Measurements from ENCODE around the gene PROM1.

The PROM1 gene

DNA sequence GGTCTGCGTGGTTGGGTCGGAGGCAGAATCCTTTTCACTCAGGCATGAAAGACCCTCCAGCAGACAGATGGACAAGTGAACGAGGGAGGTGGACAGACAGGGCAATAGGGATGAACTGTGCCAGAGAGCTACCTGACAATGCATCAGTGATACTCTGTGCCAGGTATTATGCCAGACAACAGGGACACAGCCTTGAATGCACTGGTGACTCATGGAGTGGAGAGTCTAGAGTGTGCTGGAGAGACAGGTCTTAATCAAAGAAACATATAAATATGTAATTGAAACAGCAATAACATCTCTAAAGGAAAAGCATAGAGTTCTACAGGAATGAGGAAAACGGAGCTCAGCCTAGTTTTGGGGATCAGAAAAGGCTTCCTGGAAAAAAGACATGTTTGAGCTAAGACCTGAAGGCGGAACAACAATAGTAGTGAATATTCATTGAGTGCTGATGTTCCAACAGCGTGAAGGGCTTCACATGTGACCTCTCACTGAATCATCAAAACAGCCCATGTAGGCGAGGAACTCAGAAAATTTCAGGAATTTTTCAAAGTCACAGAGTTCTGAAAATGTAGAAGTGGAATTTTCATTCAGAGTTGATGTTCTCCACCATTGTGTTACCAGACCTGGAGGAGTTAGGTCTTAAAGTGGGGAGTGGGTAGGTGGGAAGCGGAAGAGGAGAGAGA, 100.8 kb downstream of the PROM1 start:
- Histone ChIP-seq H3K27ac (ENCODE audit: insufficient read depth, low read length, poor library complexity, severe bottlenecking) (no peak overlapping the region), H3K9me3 (ENCODE audit: control insufficient read depth, low read length) (no peaks in the 10 kb centered on the region), H3K4me1 (ENCODE audit: control insufficient read depth, insufficient read depth, low read length, poor library complexity, severe bottlenecking) (no peaks in the 10 kb centered on the region)

DNA sequence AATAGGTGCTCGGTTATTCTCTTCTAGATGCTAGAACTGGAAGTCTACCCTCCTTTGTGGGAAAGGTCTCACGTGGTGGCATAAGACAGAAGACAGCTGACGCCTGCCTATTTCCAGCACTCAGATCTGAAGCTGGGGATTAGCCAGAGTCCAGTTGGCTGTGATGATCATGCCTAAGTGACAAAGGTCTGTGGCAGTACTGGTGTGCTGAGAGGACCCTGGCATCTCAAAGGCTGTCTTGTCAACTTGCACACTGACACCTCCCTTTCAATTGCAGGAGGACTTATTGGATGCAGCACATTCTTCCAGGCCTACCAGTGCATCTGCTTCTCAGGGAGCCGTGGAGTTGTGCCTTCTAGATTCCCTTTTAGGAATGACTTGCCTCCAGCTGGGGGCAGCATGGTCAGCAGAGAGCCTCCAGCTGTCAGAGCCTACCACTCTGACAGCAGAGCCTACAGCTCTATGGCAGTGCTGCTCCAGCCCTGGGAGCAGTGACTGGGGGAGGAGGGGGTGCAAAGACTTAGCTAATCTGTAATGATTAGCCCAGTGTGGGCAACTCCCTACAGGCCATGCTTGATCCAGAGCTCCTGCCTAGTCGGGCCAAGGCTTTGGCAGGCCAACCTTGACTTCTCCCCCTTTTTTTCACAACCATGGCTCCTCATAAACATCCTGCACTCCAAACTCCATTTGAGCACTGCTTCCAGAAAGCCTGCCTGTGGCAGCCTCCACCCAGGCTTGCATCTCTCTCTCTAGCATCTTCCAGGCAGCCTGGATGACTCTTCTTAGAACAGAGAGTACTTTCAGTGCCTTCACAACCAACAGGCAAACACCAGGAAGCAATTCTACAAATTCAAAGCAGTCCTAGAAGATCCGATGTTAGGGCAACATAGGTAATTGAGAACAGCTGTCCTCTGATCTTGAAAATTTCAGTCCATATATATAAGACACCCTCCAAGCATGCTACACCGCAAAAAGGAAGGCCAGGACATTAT, 107.1 kb downstream of the PROM1 start:
- H3K4me3 ChIP-seq (ENCODE audit: insufficient read depth, low read depth, low read length, poor library complexity, severe bottlenecking), result no peak overlapping the region
- H3K9me3 ChIP-seq (ENCODE audit: control insufficient read depth, low read length), result no peaks in the 10 kb centered on the region
- no peak overlapping the region for H3K27ac ChIP-seq (ENCODE audit: insufficient read depth, low read length, poor library complexity, severe bottlenecking)
- H3K4me1 ChIP-seq (ENCODE audit: control insufficient read depth, insufficient read depth, low read length, poor library complexity, severe bottlenecking), result no peaks in the 10 kb centered on the region
- no peaks in the 10 kb centered on the region for H3K27me3 ChIP-seq (replicated peaks; ENCODE audit: control insufficient read depth, insufficient read depth, low read length, poor library complexity, severe bottlenecking)
- no peak for DNase-seq
- no peaks in the 10 kb centered on the region for H3K36me3 ChIP-seq (ENCODE audit: control insufficient read depth, insufficient read depth, low read length)

More for the DNA sequence above, 100.8 kb downstream of the PROM1 start:
- Histone ChIP-seq H3K36me3 (ENCODE audit: control insufficient read depth, insufficient read depth, low read length) (no peaks in the 10 kb centered on the region), H3K4me3 (ENCODE audit: insufficient read depth, low read depth, low read length, poor library complexity, severe bottlenecking) (no peak overlapping the region), H3K27me3 (replicated peaks; ENCODE audit: control insufficient read depth, insufficient read depth, low read length, poor library complexity, severe bottlenecking) (no peaks in the 10 kb centered on the region)
- DNase-seq, result no peak

DNA sequence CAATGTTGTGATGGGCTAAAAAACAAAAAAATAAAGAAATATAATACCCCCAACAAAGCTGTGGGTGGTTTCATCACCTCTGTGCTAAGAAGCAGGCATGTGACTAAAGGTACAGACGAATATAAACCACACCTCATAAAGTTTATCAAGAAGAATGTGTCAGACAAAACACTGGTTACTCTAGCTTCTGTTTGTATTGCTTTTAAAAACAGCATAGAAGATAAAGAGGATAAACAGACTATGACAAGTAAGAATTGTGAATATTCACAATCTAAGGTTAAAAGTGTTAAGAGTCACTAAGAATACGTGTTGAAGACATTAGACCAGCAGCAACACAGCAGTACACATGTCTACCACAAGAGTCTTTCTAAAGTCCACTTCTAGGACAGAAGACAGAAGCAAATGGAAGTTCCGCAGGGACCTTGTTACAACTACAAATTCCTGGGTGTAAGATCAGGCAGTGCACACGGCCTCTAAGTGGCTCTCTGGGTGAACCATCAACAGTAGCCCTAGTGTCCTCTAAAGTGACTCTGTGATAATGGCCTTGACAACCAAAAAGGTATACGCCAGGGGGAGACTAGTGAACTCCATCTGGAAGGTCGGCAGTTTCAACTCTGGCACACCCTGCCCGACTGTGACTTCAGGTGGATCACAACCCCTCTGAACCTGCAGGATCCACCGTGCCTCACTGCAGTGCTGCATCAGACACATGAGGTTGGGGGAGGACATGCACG, 112.6 kb downstream of the PROM1 start:
- Histone ChIP-seq H3K27ac (ENCODE audit: insufficient read depth, low read length, poor library complexity, severe bottlenecking) (no peak overlapping the region), H3K4me3 (ENCODE audit: insufficient read depth, low read depth, low read length, poor library complexity, severe bottlenecking) (no peak overlapping the region), H3K4me1 (ENCODE audit: control insufficient read depth, insufficient read depth, low read length, poor library complexity, severe bottlenecking) (no peaks in the 10 kb centered on the region), H3K27me3 (replicated peaks; ENCODE audit: control insufficient read depth, insufficient read depth, low read length, poor library complexity, severe bottlenecking) (no peaks in the 10 kb centered on the region), H3K9me3 (ENCODE audit: control insufficient read depth, low read length) (no peaks in the 10 kb centered on the region), H3K36me3 (ENCODE audit: control insufficient read depth, insufficient read depth, low read length) (no peaks in the 10 kb centered on the region)
- DNase-seq, result no peak

DNA sequence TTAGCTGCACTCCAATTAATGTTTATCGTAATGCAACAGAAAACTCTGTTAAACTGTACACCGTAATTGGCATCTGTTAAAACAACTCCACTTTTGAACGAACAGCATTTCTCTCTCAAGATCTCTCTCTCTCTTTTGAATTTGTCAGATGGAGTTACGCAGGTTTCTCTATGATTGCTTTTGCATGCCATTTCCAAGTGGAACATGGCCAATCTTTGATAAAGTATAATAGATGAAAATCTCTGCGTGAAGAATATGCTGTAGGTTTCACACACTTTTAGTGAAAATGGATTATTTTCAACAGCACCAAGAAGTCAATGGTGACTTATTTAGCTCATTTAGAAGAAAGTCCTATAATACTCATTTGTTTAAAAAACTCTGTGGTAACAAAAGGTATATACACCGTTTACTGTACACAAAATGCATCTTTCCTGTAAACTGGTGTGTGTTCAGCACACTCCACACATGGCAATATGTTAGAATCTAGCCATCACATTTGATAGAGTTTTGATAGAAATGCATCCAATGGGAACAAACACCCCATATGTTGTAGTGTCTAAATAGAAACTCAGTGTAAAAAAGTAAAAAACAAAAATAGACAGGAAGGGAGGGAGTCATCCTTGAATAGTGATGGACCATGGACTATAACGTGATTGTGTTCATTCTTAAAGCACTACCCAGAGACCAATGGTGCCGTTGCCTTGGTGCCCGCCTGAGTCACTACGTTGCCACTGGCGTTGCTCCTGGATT, 115.1 kb downstream of the PROM1 start:
- Histone ChIP-seq H3K36me3 (ENCODE audit: control insufficient read depth, insufficient read depth, low read length) (no peaks in the 10 kb centered on the region), H3K27ac (ENCODE audit: insufficient read depth, low read length, poor library complexity, severe bottlenecking) (no peak overlapping the region), H3K4me3 (ENCODE audit: insufficient read depth, low read depth, low read length, poor library complexity, severe bottlenecking) (no peak overlapping the region), H3K4me1 (ENCODE audit: control insufficient read depth, insufficient read depth, low read length, poor library complexity, severe bottlenecking) (no peaks in the 10 kb centered on the region), H3K9me3 (ENCODE audit: control insufficient read depth, low read length) (no peaks in the 10 kb centered on the region), H3K27me3 (replicated peaks; ENCODE audit: control insufficient read depth, insufficient read depth, low read length, poor library complexity, severe bottlenecking) (no peaks in the 10 kb centered on the region)
- DNase-seq, result no peak

DNA sequence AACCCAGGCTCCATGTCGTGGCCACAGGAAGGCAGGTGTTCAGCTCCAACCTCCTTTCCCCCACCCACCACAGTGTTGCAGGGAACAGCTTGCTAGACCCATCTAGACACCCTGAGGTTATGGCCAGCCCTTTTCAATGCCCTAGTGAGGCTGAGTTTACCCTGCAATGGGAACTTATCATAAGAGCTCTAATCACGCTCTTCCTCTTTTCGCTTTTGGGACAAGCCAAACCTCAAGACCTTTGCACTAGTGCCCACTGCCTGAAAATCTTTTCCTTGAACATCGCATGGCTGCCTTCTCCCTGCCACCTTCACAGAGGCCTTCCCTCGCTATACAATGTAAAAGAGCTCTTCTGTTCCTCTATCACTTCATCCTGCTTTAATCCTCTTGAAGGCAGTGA, 118.5 kb downstream of the PROM1 start:
- peaks cover 3% of the 10 kb centered on the region for H3K27me3 ChIP-seq (replicated peaks; ENCODE audit: control insufficient read depth, insufficient read depth, low read length, poor library complexity, severe bottlenecking)
- DNase-seq, result no peak
- no peak overlapping the region for H3K27ac ChIP-seq (ENCODE audit: insufficient read depth, low read length, poor library complexity, severe bottlenecking)
- H3K36me3 ChIP-seq (ENCODE audit: control insufficient read depth, insufficient read depth, low read length), result no peaks in the 10 kb centered on the region
- H3K9me3 ChIP-seq (ENCODE audit: control insufficient read depth, low read length), result no peaks in the 10 kb centered on the region
- H3K4me1 ChIP-seq (ENCODE audit: control insufficient read depth, insufficient read depth, low read length, poor library complexity, severe bottlenecking), result no peaks in the 10 kb centered on the region
- no peak overlapping the region for H3K4me3 ChIP-seq (ENCODE audit: insufficient read depth, low read depth, low read length, poor library complexity, severe bottlenecking)

DNA sequence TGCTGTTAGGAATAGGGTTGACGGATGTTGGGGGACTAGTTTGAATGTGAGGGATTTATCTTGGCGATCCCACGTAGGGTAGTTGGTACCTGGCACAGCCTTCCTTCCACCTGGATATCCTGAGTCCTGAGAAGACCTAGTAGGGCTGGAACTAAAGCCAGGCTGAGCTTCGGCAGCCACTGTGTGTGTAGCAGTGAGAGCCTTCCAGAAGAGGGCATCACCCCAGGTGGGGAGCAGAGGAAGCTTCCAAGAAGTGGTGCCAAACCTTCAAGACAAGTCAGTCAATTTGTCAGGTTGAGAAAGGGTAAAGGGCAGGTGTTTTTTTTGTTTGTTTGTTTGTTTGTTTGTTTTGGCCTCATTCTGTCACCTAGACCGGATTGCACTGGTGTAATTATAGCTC, 119.7 kb downstream of the PROM1 start:
- H3K27ac ChIP-seq (ENCODE audit: insufficient read depth, low read length, poor library complexity, severe bottlenecking), result no peak overlapping the region
- peaks cover 3% of the 10 kb centered on the region for H3K27me3 ChIP-seq (replicated peaks; ENCODE audit: control insufficient read depth, insufficient read depth, low read length, poor library complexity, severe bottlenecking)
- no peak for DNase-seq
- H3K9me3 ChIP-seq (ENCODE audit: control insufficient read depth, low read length), result no peaks in the 10 kb centered on the region
- H3K4me1 ChIP-seq (ENCODE audit: control insufficient read depth, insufficient read depth, low read length, poor library complexity, severe bottlenecking), result no peaks in the 10 kb centered on the region
- H3K4me3 ChIP-seq (ENCODE audit: insufficient read depth, low read depth, low read length, poor library complexity, severe bottlenecking), result no peak overlapping the region
- no peaks in the 10 kb centered on the region for H3K36me3 ChIP-seq (ENCODE audit: control insufficient read depth, insufficient read depth, low read length)

DNA sequence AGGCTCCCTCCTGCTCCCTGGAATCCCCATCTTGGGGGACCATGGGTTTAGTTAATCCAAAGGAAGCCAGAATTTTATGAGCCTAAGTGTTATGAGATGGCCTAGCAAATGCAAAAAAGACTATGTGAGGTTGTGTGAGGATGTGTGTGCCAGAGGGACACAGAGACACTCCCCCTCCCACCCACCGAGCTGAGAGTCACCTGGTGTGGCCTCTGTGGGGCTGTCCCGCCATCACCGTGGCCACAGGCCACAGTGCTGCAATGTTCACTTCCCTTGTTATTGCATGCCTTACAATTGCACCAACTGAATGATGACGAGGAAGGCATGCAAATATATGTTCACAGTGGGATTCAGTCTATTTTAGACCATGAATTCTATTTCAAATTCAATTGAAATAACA, 120.2 kb downstream of the PROM1 start:
- H3K9me3 ChIP-seq (ENCODE audit: control insufficient read depth, low read length), result no peaks in the 10 kb centered on the region
- no peak overlapping the region for H3K27ac ChIP-seq (ENCODE audit: insufficient read depth, low read length, poor library complexity, severe bottlenecking)
- H3K27me3 ChIP-seq (replicated peaks; ENCODE audit: control insufficient read depth, insufficient read depth, low read length, poor library complexity, severe bottlenecking), result peaks cover 3% of the 10 kb centered on the region
- no peaks in the 10 kb centered on the region for H3K36me3 ChIP-seq (ENCODE audit: control insufficient read depth, insufficient read depth, low read length)
- H3K4me1 ChIP-seq (ENCODE audit: control insufficient read depth, insufficient read depth, low read length, poor library complexity, severe bottlenecking), result no peaks in the 10 kb centered on the region
- DNase-seq, result no peak
- no peak overlapping the region for H3K4me3 ChIP-seq (ENCODE audit: insufficient read depth, low read depth, low read length, poor library complexity, severe bottlenecking)

DNA sequence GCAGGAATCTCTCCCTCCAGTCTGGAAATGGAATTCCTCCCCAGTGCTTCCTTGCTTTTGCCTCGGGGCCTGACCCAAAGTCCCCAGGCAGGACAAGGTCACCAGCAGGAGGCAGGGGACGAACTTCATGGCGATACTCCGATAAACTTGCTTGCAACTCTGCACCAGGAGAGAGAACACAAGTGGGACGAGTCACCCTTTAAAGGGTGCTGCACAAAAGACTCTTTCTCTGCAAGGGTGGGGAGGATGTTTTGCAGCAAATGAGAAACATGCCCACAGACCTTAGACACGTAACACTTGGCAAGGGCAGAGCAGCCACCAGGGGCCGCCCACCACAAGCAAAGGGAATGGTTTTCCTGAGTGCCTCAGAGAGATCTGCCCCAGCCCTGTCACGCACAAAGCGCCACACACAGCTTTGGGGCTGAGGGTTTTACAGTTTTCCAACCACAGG, 120.8 kb downstream of the PROM1 start, which contains the start of gene FGFBP2:
Gene FGFBP2, minus strand, starts transcription at position 175 of the 451 bp plus-strand sequence. Its CDS starts 46 bp downstream, at position 129.
- no peaks in the 10 kb centered on the region for H3K4me1 ChIP-seq (ENCODE audit: control insufficient read depth, insufficient read depth, low read length, poor library complexity, severe bottlenecking)
- H3K27me3 ChIP-seq (replicated peaks; ENCODE audit: control insufficient read depth, insufficient read depth, low read length, poor library complexity, severe bottlenecking), result peaks cover 3% of the 10 kb centered on the region
- no peak within 1 kb of the TSS for H3K27ac ChIP-seq (ENCODE audit: insufficient read depth, low read length, poor library complexity, severe bottlenecking)
- no peaks in the 10 kb centered on the region for H3K9me3 ChIP-seq (ENCODE audit: control insufficient read depth, low read length)
- DNase-seq, result no peak
- no peak within 1 kb of the TSS for H3K4me3 ChIP-seq (ENCODE audit: insufficient read depth, low read depth, low read length, poor library complexity, severe bottlenecking)
- no peaks in the 10 kb centered on the region for H3K36me3 ChIP-seq (ENCODE audit: control insufficient read depth, insufficient read depth, low read length)

DNA sequence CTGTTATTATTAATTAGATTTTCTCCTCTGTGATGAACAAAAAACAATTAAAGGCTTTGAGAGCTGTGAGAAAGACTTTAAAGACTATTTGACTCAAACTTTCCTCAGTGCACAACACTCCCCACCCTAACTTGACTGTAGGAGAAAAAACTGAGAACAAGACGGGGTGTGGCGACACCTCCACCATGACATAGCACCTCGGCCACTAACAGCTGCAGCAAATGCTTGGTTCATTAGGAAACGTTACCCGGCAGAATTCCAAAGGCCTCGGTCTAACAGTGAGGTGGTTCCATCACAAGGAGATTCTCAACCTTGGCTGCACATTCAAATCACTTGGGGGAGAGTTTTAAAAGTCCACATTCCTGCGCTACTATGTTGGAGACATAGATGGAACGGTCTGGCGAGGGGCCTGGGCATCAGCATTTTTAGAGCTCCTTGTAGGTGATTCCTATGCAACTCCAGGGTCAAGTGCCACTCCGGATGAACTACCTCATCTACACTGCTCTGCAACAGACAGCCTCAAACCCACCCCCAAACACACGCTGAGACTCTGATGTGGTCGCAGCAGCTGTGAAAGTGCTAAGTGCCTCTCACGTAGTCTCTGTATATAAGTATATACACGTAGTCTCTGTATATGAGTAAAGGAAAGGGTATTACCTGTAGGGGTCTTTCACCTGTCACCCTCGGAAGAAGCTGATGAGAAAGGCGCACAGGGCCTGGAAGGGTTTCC, 121.9 kb downstream of the PROM1 start:
- no peak for DNase-seq
- Histone ChIP-seq H3K27ac (ENCODE audit: insufficient read depth, low read length, poor library complexity, severe bottlenecking) (no peak overlapping the region), H3K4me3 (ENCODE audit: insufficient read depth, low read depth, low read length, poor library complexity, severe bottlenecking) (no peak overlapping the region)

More for the DNA sequence above, 121.9 kb downstream of the PROM1 start:
- H3K36me3 ChIP-seq (ENCODE audit: control insufficient read depth, insufficient read depth, low read length), result no peaks in the 10 kb centered on the region
- H3K27me3 ChIP-seq (replicated peaks; ENCODE audit: control insufficient read depth, insufficient read depth, low read length, poor library complexity, severe bottlenecking), result peaks cover 3% of the 10 kb centered on the region
- no peaks in the 10 kb centered on the region for H3K9me3 ChIP-seq (ENCODE audit: control insufficient read depth, low read length)
- H3K4me1 ChIP-seq (ENCODE audit: control insufficient read depth, insufficient read depth, low read length, poor library complexity, severe bottlenecking), result no peaks in the 10 kb centered on the region

Data from effector memory CD4-positive, alpha-beta T cell (primary cell).